ENCODE data around the gene TUBG1.

Gene TUBG1

DNA sequence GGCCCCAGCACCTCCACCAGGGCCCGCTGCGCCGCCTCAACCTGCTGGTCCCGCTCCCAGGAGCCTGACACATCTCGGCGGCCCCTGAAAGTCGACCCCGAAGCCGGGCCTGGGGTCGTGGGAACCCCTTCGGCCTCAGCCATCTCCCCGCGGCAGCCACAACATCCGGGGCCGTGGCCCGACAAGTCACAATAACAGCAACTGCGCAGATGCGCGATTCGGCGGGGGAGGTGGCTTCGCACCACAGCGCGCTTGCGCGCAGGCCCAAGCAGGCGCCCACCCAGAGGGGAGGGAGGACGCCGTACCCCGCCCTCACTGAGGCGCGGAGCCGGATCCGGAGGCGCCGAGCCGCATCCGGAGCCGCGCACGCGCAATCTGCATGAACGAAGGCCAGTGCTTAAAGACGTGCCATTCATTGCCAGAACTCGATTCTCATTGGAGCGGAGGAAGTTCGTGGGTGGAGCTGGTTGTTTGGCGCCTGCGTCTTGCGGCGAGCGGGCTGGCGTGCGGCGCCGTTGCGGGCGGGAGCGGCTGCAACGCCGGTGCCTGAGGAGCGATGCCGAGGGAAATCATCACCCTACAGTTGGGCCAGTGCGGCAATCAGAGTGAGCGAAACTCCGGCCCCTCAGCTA is at the start of gene TUBG1, which contains the start of gene RETREG3:
Gene TUBG1, plus strand, starts transcription at position 502 of the 632 bp plus-strand sequence. Its CDS starts 55 bp downstream, at position 557.
Gene RETREG3, minus strand, starts transcription at position 193 of the 632 bp plus-strand sequence. Its CDS starts 50 bp downstream, at position 143.
- DNase-seq, result peak; percentile 98

DNA sequence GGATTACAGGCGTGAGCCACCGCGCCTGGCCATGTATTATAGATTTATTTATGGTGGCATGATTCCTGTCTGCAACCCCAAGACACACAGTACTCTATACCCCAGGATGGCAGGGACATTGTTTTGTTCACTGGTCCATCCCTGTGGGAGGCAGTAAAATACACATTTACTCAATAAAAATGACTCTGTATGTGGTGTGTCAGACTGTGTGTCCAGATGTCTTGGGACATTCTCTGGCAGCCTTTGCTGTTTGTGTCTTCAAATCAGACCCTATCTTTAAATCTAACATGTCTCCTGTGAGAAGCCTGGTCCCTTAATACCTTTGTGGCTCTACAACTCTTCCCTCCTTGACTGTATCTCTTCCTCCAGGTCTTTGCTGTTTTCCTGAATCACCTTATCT is 49.2 kb upstream of the TUBG1 start:
- no peak for DNase-seq

DNA sequence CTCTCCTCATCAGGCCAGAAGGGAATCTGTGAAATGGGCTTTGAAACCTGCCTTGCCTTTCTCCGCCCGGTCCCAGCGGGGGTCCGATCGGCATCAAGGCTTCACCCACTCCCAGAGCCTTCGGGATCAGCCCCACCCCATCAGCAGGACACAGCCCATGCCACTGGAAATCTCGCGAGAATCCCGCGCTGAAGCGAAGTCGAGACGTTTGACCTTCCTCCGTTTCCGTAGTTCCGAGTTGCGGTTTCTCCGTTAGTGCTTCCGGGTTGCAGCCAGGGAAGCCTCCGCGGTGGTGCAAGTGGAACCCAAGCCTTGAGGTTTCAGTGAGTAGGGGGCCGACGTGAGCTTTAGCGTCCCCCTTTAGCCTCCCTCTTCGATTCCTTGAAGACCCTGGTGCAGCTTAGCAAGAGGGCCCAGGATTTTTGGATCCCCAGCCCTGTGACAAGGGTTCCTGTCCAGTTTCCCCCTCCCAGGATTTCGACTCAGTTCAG is 47.5 kb upstream of the TUBG1 start, which contains the start of gene COASY:
Gene COASY, plus strand, starts transcription at position 252 of the 491 bp plus-strand sequence. CDS start 475 bp downstream, outside the sequence.
- DNase-seq, result peak; percentile 95

DNA sequence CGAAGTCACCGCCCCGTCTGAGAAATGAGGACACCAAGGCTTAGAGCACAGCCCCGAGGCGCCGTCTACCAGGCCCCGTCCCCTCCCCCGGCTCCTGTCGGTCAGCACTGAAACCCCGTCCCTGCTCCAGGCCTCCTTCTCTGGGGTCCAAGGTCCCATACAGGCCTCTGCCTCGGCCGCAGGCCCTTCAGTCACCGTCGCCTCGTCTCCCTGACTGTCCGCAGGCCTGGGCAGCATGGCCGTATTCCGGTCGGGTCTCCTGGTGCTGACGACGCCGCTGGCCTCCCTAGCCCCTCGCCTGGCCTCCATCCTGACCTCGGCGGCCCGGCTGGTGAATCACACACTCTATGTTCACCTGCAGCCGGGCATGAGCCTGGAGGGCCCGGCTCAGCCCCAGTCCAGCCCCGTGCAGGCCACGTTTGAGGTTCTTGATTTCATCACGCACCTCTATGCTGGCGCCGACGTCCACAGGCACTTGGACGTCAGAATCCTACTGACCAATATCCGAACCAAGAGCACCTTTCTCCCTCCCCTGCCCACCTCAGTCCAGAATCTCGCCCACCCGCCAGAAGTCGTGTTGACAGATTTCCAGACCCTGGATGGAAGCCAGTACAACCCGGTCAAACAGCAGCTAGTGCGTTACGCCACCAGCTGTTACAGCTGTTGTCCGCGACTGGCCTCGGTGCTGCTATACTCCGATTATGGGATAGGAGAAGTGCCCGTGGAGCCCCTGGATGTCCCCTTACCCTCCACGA is 46.9 kb upstream of the TUBG1 start:
- no peak for DNase-seq

DNA sequence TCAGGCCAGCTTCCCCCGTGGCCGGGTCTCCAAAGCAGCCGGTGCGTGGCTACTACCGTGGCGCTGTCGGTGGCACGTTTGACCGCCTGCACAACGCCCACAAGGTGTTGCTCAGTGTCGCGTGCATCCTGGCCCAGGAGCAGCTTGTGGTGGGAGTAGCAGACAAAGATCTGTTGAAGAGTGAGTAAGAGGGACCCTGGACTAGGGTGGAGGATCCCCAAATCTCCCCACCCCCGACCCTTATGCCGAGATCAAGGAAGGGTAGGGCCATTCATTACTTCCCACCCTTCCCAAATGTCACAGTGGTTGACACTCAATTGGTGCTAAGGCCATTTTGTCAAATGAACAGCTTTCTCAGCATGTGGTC is 46.4 kb upstream of the TUBG1 start:
- DNase-seq, result no peak

DNA sequence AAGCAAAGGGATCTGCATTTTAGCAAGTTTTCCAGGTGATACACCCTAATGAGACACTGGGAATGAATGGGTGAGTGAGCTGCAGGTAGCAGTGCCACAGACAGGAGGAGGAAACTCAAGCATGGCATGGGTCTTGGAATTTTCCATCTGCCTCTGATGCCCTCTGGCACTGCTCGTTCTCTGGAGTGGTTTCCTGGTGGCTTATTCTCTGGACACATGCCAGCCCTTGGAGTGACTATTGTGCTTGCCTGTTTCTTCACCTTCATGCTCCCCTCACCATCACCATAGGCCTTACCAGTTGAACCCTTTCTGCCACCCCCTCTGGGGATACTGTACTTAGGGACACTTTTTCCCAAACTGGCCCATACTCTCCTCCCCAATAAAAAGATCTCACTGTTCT is 45.9 kb upstream of the TUBG1 start:
- no peak for DNase-seq

DNA sequence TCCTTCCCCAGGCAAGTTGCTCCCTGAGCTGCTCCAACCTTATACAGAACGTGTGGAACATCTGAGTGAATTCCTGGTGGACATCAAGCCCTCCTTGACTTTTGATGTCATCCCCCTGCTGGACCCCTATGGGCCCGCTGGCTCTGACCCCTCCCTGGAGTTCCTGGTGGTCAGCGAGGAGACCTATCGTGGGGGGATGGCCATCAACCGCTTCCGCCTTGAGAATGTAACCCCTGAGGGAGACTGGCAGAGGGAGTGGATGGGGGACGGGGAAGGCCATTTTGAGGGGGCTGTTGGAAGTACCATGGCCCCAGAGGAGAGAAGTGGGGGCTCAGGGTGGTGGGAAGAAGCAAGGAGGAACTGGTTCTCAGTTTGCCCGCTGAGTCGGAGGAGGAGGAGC is 45.5 kb upstream of the TUBG1 start:
- DNase-seq, result no peak

DNA sequence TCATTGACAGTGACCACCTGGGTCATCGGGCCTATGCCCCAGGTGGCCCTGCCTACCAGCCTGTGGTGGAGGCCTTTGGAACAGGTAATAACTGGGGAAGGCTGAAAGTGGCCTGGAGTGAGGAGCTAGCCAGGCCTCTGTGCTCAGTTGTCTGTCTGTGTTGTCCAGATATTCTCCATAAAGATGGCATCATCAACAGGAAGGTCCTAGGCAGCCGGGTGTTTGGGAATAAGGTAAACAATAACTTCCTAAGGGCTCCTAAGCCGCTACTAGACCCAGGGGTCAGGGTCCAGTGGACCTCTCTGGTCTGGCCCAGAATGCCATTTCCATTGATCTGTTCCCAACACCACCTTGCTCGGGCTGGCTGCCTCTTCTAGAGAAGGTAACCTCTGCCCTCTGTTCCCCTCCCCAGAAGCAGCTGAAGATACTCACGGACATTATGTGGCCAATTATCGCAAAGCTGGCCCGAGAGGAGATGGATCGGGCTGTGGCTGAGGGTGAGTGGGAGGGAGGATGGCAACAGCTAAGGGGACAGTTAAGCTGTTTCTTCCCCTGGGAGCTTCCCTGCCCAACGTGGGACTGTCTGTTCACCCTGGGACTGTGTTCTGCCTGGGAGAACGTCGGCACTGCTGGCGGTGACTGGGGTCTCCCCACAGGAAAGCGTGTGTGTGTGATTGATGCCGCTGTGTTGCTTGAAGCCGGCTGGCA is 44.5 kb upstream of the TUBG1 start:
- no peak for DNase-seq

DNA sequence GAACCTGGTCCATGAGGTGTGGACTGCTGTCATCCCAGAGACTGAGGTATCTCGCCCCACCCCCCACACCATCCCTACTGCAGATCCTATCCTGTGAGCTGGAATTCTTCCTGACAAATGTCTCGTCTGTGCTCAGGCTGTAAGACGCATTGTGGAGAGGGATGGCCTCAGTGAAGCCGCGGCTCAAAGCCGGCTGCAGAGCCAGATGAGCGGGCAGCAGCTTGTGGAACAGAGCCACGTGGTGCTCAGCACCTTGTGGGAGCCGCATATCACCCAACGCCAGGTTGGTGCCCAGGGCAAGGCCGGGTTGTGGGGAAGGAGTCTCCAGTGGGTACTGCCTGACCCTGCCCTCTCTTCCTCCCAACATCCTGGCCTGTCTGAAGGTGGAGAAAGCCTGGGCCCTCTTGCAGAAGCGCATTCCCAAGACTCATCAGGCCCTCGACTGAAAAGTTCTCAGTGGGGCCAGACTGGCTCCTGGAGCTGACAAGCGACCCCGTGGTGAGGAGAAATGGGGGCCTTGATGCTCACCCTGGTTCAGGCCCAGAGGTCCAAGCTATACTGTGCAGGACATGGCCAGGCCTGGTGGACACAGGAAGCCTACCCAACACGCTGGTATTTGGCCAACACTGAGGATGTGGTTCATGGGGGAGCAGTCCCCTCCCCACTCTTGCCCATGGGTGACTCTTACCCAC is 43.8 kb upstream of the TUBG1 start:
- no peak for DNase-seq

DNA sequence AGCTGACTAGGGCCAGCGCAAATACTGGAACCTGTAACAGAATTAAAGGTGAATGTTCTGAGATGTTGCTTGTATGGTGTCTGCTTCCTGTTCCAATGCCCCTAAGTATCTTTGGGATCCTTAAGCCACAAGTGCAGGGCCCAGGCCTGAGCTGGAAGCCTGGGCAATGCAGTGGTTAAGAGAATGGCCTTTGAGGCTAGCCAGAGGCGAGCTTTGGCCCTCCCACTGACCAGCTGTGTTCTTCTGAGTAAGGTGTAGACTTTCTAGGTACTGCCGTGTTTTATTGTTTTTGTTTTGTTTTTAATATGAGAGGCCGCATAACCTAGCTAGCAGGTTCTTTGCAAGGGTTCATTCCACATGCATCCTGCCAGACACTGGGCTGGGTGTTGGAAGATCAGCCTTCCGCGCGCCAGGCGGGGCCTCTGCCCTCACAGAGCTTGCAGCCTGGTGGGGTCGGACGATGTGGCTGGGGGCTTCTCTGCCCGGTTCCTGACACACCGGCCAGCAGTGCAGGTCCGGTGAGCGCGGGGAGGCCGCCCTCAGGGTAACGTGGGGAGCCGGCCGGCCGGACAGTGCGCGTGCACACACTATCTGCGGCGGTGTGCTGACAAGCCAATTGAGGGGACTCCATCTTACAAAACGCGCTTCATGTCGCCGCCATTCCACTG is 43.1 kb upstream of the TUBG1 start:
- no peak for DNase-seq

DNA sequence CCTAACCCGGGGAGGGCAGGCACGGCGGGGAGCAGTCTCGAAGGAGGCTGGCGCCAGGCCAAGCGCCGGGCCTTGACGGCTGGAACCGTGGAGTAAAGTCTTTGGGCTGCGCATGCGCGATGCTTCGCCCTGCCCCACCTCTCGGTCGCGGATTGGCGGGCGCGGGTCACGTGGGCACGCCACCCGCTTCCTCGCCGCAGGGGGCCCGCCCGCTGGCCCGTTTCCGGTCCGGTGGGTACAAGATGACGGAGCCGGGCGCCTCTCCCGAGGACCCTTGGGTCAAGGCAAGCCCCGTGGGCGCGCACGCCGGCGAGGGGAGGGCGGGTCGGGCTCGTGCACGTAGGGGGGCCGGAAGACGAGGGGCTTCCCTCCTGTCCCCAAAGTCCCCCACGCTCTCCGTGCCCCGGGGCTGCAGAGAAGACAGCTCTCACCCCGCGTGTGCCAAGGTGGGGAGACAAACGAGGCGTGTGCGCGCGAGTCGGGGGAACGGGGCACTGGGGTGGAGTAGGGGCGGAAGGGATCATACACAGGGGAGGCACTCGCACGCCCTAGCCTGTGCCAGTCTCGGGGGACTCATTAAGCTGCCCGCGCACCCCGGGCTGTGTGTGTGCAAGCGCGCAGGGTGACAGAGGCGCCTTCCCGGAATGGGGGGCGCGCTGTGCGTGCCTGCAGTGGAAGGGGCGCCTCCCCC is 42.5 kb upstream of the TUBG1 start, which contains the start of gene MLX:
Gene MLX, plus strand, starts transcription at position 218 of the 691 bp plus-strand sequence. Its CDS starts 25 bp downstream, at position 243.
- DNase-seq, result peak; percentile 89

DNA sequence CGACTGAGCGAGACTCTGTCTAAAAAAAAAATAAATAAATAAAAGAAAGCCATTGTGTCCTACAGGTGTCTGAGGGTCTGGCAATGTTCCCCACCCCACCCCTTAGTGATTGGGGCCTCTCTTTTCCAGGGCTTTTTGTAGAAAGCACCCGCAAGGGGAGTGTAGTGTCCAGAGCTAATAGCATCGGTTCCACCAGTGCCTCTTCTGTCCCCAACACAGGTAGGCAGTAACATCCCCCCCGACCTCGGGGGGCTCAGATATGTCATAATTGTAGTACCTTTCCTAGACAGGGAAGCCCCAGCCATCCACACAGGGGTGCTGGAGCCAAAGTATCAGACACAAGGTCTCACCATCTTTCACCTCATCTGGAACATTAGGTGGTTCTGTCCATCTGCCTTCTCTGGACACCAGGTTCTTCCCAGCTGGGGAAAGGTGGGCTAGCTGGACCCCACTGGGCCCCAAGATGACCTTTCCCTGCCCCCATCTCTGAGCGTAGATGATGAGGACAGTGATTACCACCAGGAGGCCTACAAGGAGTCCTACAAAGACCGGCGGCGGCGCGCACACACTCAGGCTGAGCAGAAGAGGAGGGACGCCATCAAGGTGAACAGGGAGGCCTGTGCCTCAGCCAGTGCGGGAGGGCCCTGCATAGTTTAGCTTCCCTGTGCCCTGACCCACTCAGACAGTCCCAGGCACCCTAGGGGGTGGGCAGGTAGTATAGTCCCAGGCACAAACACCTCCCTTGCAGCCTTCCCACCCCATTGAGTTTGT is 41.0 kb upstream of the TUBG1 start:
- DNase-seq, result no peak

DNA sequence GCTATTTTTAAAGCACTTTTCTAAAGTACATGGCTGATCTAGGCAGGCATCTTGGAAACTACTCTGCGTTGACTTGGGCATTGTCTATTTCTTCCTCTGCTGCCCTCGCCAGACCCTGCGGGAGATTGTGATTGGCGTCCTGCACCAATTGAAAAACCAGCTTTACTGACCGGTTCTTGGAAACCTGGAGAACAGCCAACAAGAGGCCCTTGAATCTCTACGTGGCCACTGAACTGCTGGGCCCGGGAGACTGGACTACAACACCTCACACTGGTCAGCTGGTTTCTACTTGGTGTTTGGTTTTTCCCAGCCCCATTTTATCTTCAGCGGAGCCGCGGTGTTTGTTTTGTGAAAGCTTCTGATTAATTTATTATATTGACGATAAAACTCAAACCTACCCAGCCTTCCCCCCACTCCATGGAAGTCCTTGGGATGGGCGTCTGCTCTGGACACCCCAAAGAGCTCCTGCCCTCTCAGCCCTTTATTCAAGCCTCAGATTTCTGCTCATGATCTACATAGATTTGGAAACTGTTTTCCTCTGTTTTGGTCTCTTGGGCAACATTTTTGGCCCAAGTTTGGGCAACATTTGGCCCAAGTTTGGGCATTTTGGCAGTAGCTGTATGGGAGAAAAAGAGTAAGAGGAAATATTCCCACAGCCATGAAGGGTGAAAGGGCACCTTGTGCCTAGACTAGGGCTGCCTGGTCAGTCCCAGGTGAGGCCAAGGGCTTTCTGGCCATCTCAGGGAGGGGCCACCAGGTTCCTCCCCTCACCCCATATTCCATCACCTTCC is 37.9 kb upstream of the TUBG1 start:
- DNase-seq, result peak; percentile 45

DNA sequence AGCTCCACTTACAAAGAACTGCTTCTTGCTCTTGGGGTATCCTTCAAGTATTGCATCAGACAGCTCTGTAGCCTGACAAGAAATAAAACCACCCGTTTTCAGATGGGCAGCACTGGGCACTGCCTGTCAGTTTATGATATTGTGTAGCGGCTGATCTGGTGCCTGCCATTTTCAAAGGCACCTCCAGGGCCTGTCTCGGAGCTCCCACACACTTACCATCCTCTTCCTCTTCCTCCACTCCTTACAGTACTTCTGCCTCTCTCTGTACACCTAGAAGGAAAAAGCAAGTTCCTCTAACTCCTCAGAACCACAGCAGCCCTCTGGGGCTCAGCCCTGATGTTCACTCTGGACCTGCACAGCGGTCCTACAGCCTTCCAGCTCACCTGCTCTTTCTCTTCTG is 36.4 kb upstream of the TUBG1 start:
- DNase-seq, result no peak

DNA sequence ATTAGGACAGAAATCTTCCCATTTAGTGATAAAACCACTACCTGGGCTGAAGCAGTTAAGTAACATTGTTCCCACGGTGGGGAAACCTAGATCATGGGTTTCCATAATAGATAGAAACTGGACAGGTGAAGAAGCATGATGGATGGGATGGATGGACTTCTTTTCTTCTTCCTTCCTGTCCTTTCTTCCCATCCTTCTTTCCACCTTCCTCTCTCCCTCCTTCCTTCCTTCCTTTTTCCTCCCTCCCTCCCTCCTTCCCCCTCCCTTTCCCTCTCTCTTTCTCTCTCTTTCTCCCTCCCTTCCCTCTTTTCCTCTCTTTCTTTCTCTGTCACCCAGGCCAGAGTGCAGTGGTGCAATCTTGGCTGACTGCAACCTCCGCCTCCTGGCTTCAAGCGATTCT is 35.0 kb upstream of the TUBG1 start:
- DNase-seq, result no peak

DNA sequence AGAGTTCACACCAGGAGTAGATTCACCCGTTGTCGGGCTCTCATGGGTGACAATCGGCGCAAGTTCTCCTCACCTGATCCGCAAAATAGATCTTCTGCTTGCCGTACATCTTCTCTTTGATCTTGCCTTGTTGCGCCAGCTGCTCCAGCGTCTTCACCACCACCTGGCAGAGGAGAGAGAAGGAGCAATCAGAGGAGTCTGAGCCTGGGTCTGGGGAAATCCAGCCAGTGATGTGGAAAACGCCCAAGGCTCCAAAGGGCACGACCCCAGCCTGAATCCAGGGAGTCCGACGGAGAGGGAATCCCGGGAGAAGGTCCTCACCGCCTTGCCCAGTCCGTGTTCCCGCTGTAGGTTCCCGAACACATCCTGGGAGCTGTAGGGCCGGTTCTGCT is 32.3 kb upstream of the TUBG1 start:
- no peak for DNase-seq

DNA sequence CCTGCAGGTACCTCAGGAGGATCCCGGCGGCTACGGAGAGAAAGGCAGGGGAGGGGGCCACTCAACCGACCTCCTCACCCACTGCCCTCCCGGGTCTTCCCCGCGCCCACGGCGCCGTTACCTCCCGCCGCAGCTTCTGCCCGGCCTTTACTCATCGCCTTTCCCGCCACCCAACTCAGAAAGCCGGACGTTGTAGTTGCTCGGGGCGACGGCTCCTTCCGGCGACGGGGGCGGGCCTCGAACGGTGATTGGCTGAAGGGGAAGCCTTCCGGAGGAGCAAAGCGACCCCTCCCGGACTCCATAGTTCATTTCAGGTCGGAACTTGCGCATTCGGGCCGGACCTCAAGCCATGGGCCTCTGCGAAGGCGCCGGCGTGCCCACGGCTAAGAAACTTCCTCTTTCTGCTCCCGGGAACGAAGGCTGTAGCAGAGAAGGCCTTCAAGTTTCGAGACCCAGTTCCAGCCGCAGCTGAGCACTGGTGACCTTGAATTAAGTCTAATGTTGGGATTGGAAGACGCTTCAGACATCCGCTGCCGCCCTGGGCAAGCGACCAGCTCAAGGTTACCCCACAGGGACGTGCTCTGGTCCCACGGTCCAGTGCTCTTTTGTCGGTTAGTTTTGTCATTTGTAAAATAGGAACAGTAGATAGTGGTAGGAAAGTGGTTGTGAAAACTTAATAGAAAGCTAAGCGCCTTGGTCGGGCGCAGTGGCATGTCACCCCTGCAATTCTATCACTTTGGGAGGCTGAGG is 31.8 kb upstream of the TUBG1 start, which contains the start of gene PSMC3IP:
Gene PSMC3IP, minus strand, starts transcription at position 198 of the 750 bp plus-strand sequence. Its CDS starts 43 bp downstream, at position 155.
- DNase-seq, result peak; percentile 94

DNA sequence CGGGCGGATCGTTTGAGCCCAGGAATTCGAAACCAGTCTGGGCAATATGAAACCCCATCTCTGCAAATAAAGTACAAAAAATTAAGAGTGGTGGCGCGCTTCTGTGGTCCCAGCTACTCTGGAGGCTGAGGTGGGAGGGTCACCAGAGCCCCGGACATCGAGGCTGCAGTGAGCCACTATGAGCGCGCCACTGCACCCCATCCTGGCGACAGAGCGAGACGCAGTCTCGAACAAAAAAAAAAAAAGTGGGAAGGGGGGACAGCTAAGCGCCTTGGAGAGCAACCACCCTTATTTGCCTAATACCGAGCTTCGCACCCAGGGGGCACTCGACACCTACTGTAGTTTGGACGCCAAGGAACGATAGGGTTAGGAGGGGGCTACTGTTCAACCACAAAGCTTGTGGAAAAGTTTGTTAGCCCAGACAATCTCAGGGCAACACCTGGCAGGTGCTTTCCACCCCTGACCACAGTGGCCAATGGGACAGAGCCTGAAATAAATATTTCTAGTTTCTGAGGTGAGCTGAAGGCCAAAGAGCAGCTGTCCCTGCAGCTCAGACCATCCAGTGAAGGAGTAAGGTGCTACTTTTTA is 31.1 kb upstream of the TUBG1 start:
- peak; percentile 64 for DNase-seq
